MCF 10A (cell line): ENCODE measurements around the gene ATL1. TPM values are rescaled to one million over a fixed set of nuclear protein-coding genes. Genes with fewer than 3 reads are reported as not detected.

ENCODE experiments used
- BruUV-seq: library from RNA; stranded (reverse); fragments of 400-500 nt; replicated peaks from 2 replicates; lab custom pipeline; 2021; lab: Mats Ljungman, UMichigan
- CTCF ChIA-PET: fragments of 300-600 bp; sonication (Branson Sonifier 250); formaldehyde crosslinking; extraction: SDS; loops from one replicate; lab custom pipeline; 2021; ENCODE audit warnings: antibody characterized with exemption, inconsistent platforms; lab: Yijun Ruan, JAX
- POLR2A ChIA-PET: fragments of 300-600, 350-650 bp; sonication (Branson Sonifier 250); formaldehyde crosslinking; extraction: SDS; loops from one replicate; lab custom pipeline; 2020; ENCODE audit warnings: antibody characterized with exemption, inconsistent platforms; lab: Yijun Ruan, JAX
- DNase-seq: peaks from one replicate; pipeline ENCODE4 v3.0.0-alpha.2; 2018; ENCODE audit not compliant: unreplicated experiment
- H3K27ac Mint-ChIP-seq: one replicate; pipeline ENCODE4 v1.8.0; 2022; ENCODE audit warnings: mild to moderate bottlenecking, low read depth, mixed read lengths; ENCODE audit not compliant: unreplicated experiment
- H3K27me3 Mint-ChIP-seq: one replicate; pipeline ENCODE4 v1.8.0; 2022; ENCODE audit warnings: mixed read lengths; ENCODE audit not compliant: insufficient read depth, unreplicated experiment
- H3K36me3 Mint-ChIP-seq: one replicate; pipeline ENCODE4 v1.8.0; 2022; ENCODE audit warnings: mild to moderate bottlenecking, moderate library complexity, mixed read lengths; ENCODE audit not compliant: insufficient read depth, unreplicated experiment
- H3K4me1 Mint-ChIP-seq: one replicate; pipeline ENCODE4 v1.8.0; 2022; ENCODE audit warnings: mixed read lengths; ENCODE audit not compliant: insufficient read depth, unreplicated experiment
- H3K4me3 Mint-ChIP-seq: one replicate; pipeline ENCODE4 v1.8.0; 2022; ENCODE audit warnings: mild to moderate bottlenecking, moderate library complexity, mixed read lengths; ENCODE audit not compliant: unreplicated experiment
- H3K9me3 Mint-ChIP-seq: one replicate; pipeline ENCODE4 v1.8.0; 2022; ENCODE audit warnings: mixed read lengths; ENCODE audit not compliant: unreplicated experiment
- CTCF ChIP-seq: fragments of 200-600 bp; IDR thresholded peaks from one replicate; pipeline ENCODE4 v1.8.0; 2022; ENCODE audit warnings: antibody characterized with exemption, mild to moderate bottlenecking; ENCODE audit not compliant: unreplicated experiment
- intact Hi-C: fragments of 100-400 bp; cut with micrococcal nuclease; formaldehyde crosslinking; loops from 2 replicates; pipeline ENCODE4 v1.14.1; 2022
- total RNA-seq: library from RNA; stranded (reverse); gene quantifications from 2 replicates; pipeline ENCODE4 v1.2.3, GENCODE V29; 2022

The ATL1 gene
- total RNA-seq, 1 experiment from 2014 or later = 3.3 TPM

GRCh38 chr14:50539051-50539450, 20.9 kb upstream of the ATL1 start:
- H3K27ac Mint-ChIP-seq = no peak overlapping the region
- TF ChIP-seq CTCF = no peak
- peaks cover 8% of the 10 kb centered on the region for H3K4me1 Mint-ChIP-seq
- H3K36me3 Mint-ChIP-seq = no peaks in the 10 kb centered on the region
- peaks cover 7% of the 10 kb centered on the region for H3K9me3 Mint-ChIP-seq
- no TSS peak for BruUV-seq
- intact Hi-C loops = loop anchor here (10.0 kb wide), 1 partner anchor 674 kb away; no protein-coding TSS in a partner anchor
- H3K27me3 Mint-ChIP-seq = no peaks in the 10 kb centered on the region
- ChIA-PET POLR2A (interaction anchor here (0.8 to 1.6 kb wide), 2 partner anchors 237 to 243 kb away, joined by 3 read pairs; no protein-coding TSS in a partner anchor), CTCF (interaction anchor here (0.7 to 11.2 kb wide), 6 partner anchors 29 to 677 kb away, joined by 3 to 233 read pairs (median 4); no protein-coding TSS in a partner anchor)
- no peak for DNase-seq
- H3K4me3 Mint-ChIP-seq = no peak overlapping the region

GRCh38 chr14:50541159-50541567, 18.8 kb upstream of the ATL1 start:
- no TSS peak for BruUV-seq
- POLR2A ChIA-PET = interaction anchor here (1.3 kb wide), 1 partner anchor 19 kb away, joined by 7 read pairs; the partner anchor contains the start of gene ATL1
- H3K27ac Mint-ChIP-seq = no peak overlapping the region
- H3K4me1 Mint-ChIP-seq = peaks cover 19% of the 10 kb centered on the region
- no peaks in the 10 kb centered on the region for H3K27me3 Mint-ChIP-seq
- peaks cover 7% of the 10 kb centered on the region for H3K9me3 Mint-ChIP-seq
- H3K36me3 Mint-ChIP-seq = no peaks in the 10 kb centered on the region
- no peak overlapping the region for H3K4me3 Mint-ChIP-seq
- TF ChIP-seq CTCF = no peak
- CTCF ChIA-PET = interaction anchor here (0.6 to 11.2 kb wide), 11 partner anchors 13 to 234 kb away, joined by 3 to 233 read pairs (median 3); partner anchors contain the start of gene ATL1
- DNase-seq = no peak
- intact Hi-C loops = no loop called here

- ChIA-PET CTCF (interaction anchor here (0.5 to 11.2 kb wide), 52 partner anchors 8 to 1811 kb away, joined by 3 to 233 read pairs (median 4); partner anchors contain the start of gene ATL1), POLR2A (interaction anchor here (0.9 to 2.0 kb wide), 5 partner anchors 17 to 234 kb away, joined by 3 to 8 read pairs (median 3); partner anchors contain the start of gene ATL1)
- no peaks in the 10 kb centered on the region for H3K27me3 Mint-ChIP-seq
- H3K36me3 Mint-ChIP-seq = no peaks in the 10 kb centered on the region
- H3K9me3 Mint-ChIP-seq = peaks cover 5% of the 10 kb centered on the region
- TF ChIP-seq CTCF = peak; percentile 61
- peak; percentile 64 for DNase-seq
- BruUV-seq = no TSS peak
- intact Hi-C loops = loop anchor here (1.0 kb wide), 5 partner anchors 57 to 317 kb away; no protein-coding TSS in a partner anchor
- H3K4me3 Mint-ChIP-seq = no peak overlapping the region
- H3K27ac Mint-ChIP-seq = no peak overlapping the region
- H3K4me1 Mint-ChIP-seq = peaks cover 19% of the 10 kb centered on the region
These were observed 17.0 kb upstream of the ATL1 start for GRCh38 chr14:50542941-50543418.

- no peaks in the 10 kb centered on the region for H3K27me3 Mint-ChIP-seq
- BruUV-seq = no TSS peak
- H3K4me1 Mint-ChIP-seq = peaks cover 19% of the 10 kb centered on the region
- DNase-seq = peak; percentile 36
- peak overlapping the region; percentile 24 for H3K27ac Mint-ChIP-seq
- ChIA-PET CTCF (interaction anchor here (0.9 to 11.2 kb wide), 7 partner anchors 15 to 315 kb away, joined by 3 to 233 read pairs (median 3); partner anchors contain the start of gene ATL1), POLR2A (interaction anchor here (0.7 to 2.2 kb wide), 8 partner anchors 16 to 239 kb away, joined by 3 to 25 read pairs (median 3); partner anchors contain the start of genes ATL1 and SAV1)
- intact Hi-C loops = no loop called here
- no peaks in the 10 kb centered on the region for H3K9me3 Mint-ChIP-seq
- TF ChIP-seq CTCF = no peak
- H3K4me3 Mint-ChIP-seq = peak overlapping the region; percentile 4
- H3K36me3 Mint-ChIP-seq = no peaks in the 10 kb centered on the region
These were observed 15.0 kb upstream of the ATL1 start for GRCh38 chr14:50544911-50545310.
